ENCODE measurements around the gene TGFBR2. TPM values are rescaled to one million over a fixed set of nuclear protein-coding genes. Genes with fewer than 3 reads are reported as not detected.

Gene TGFBR2
- total RNA-seq, 3 donors from 2014 or later: 104 to 114 (median 111) TPM

DNA sequence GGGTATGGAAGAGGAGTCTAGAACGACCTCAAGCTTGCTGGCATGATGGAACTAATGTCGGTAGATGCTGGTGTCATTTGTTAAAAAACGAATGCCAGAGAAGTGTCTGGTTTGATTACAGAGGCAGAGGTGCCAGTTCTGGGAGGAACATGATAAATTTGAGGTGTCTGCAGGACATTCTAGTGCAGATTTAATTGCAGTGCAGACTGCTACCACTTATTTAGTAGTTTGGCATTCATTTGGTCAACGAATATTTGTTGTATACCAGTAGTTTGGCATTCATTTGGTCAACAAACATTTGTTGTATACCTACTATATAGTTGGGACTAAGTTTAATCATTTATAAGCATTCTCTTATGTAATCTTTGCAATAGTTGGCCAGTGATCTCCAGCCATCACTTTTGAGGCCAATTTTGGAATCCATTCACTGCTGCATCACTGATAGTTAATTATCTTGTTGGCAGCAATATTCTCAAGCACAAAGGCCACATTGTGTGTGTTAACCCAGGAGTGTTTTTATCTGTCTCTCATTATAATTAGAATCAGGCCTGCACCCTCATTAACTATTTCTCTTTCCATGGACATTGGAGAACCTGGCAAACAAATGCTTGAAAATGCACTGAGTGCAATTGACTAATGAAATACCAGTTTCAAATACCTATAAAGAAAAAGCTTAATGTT, 19.5 kb upstream of the TGFBR2 start:
- Mint-ChIP-seq H3K4me3 (no peak overlapping the region), H3K36me3 (ENCODE audit: insufficient read depth) (no peaks in the 10 kb centered on the region), H3K9me3 (no peaks in the 10 kb centered on the region), H3K27me3 (ENCODE audit: low read depth) (no peaks in the 10 kb centered on the region), H3K4me1 (ENCODE audit: low read depth) (no peaks in the 10 kb centered on the region)
- DNase-seq: no peak
- no peak for ATAC-seq

DNA sequence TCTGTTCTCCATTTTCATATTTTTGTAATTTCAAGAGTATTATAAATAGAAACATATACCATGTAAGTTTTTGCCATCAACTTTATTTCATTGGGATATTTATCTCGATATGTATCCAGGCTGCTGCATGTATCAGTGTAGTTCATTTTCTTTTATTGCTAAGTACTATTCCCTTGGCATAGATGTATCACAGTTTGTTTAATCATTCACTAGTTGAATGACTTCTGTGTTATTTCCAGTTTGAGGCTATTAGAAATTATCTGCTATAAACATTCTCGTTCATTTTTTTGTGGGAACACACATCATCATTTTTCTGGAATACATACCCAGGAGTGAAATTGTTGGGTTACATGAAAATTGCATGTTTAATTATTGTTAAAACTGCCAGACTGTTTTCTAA, 18.5 kb upstream of the TGFBR2 start:
- Mint-ChIP-seq H3K36me3 (ENCODE audit: insufficient read depth) (no peaks in the 10 kb centered on the region), H3K27me3 (ENCODE audit: low read depth) (no peaks in the 10 kb centered on the region), H3K4me1 (ENCODE audit: low read depth) (no peaks in the 10 kb centered on the region), H3K9me3 (peaks cover 4% of the 10 kb centered on the region), H3K4me3 (no peak overlapping the region)
- no peak for ATAC-seq
- DNase-seq: no peak

DNA sequence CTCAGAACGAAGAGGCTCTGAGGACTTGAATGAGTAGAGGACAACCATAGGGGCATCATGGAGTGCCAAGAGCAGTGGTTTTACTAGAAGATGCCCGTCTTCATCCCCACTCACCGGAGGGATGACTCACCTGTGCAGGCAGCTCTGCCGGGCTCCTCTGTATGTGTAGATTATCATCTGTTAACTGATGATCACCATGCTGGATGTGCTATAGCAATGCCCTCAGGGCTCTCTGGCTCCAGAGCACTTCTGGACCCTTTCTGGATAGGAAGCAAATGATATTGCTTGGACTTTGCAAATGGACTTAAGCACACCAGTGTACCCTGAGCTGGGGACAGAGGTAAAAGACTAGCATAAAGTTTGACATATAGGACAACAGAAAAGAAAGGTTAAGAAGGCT, 10.2 kb upstream of the TGFBR2 start:
- DNase-seq: no peak
- peaks cover 11% of the 10 kb centered on the region for H3K9me3 Mint-ChIP-seq
- H3K27me3 Mint-ChIP-seq (ENCODE audit: low read depth): no peaks in the 10 kb centered on the region
- peaks cover 19% of the 10 kb centered on the region for H3K4me1 Mint-ChIP-seq (ENCODE audit: low read depth)
- H3K36me3 Mint-ChIP-seq (ENCODE audit: insufficient read depth): no peaks in the 10 kb centered on the region
- ATAC-seq: no peak
- no peak overlapping the region for H3K4me3 Mint-ChIP-seq

DNA sequence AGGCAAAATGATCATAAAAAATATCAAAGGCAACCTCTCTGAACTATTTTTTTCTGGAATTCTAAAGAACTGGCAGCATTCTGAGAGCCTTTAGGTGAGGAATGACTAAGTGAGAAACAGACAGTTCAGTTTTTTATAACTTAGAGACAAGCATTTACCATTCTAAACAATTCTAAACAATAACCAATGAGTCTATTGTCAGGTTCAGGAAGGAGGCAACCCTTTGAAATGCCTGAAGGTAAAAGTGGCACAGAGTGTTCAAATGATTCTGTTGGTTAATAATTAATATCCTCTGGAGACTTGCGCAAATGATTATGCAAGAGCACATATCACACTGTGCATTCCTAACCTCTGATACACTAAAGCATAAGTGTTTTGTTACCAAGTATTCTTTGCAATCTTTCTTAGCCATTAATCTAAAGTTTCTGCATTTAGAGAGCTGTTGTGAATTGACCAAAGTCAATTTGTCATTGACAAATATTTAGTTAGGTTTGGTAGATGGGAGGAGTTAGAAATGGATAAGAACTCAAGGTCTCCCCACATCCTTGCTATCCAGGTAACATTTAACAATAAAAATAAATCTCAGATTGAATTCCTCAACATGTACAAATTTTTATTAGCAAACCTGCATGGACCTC, 9.2 kb upstream of the TGFBR2 start:
- no peaks in the 10 kb centered on the region for H3K27me3 Mint-ChIP-seq (ENCODE audit: low read depth)
- no peaks in the 10 kb centered on the region for H3K36me3 Mint-ChIP-seq (ENCODE audit: insufficient read depth)
- H3K9me3 Mint-ChIP-seq: peaks cover 10% of the 10 kb centered on the region
- no peak for ATAC-seq
- DNase-seq: no peak
- H3K4me3 Mint-ChIP-seq: no peak overlapping the region
- peaks cover 21% of the 10 kb centered on the region for H3K4me1 Mint-ChIP-seq (ENCODE audit: low read depth)

- Mint-ChIP-seq H3K4me1 (ENCODE audit: low read depth) (peaks cover 24% of the 10 kb centered on the region), H3K4me3 (no peak overlapping the region), H3K9me3 (peaks cover 7% of the 10 kb centered on the region), H3K36me3 (ENCODE audit: insufficient read depth) (no peaks in the 10 kb centered on the region), H3K27me3 (ENCODE audit: low read depth) (no peaks in the 10 kb centered on the region)
- ATAC-seq: no peak
- DNase-seq: no peak
Measured at GRCh38 chr3:30597769-30598134, 8.6 kb upstream of the TGFBR2 start.

- peaks cover 32% of the 10 kb centered on the region for H3K4me1 Mint-ChIP-seq (ENCODE audit: low read depth)
- H3K27me3 Mint-ChIP-seq (ENCODE audit: low read depth): no peaks in the 10 kb centered on the region
- ATAC-seq (peak; percentile 70 to 72), DNase-seq (no peak)
- H3K4me3 Mint-ChIP-seq: no peak overlapping the region
- H3K36me3 Mint-ChIP-seq (ENCODE audit: insufficient read depth): no peaks in the 10 kb centered on the region
- H3K9me3 Mint-ChIP-seq: peaks cover 4% of the 10 kb centered on the region
Measured at GRCh38 chr3:30598668-30599545, 7.5 kb upstream of the TGFBR2 start.

DNA sequence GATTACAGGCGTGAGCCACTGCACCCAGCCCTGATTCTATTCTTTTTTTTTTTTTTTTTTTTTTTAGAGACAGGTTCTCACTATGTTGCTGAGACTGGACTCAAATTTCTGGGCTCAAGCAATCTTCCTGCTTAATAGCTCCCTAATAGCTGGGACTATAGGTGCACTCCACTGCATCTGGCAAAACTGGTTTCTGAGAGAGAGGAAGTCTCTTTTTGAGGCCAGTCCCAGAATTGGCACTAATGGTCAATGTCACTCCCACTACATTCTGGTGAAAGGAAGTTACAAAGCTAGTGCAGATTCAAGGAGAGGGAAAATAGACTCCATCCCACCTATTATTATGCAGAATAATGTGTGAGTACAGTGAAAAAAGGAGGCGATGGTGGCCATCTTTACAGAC, 5.8 kb upstream of the TGFBR2 start:
- H3K27me3 Mint-ChIP-seq (ENCODE audit: low read depth): no peaks in the 10 kb centered on the region
- DNase-seq (no peak), ATAC-seq (no peak)
- no peaks in the 10 kb centered on the region for H3K9me3 Mint-ChIP-seq
- H3K4me1 Mint-ChIP-seq (ENCODE audit: low read depth): peaks cover 49% of the 10 kb centered on the region
- no peak overlapping the region for H3K4me3 Mint-ChIP-seq
- H3K36me3 Mint-ChIP-seq (ENCODE audit: insufficient read depth): no peaks in the 10 kb centered on the region

DNA sequence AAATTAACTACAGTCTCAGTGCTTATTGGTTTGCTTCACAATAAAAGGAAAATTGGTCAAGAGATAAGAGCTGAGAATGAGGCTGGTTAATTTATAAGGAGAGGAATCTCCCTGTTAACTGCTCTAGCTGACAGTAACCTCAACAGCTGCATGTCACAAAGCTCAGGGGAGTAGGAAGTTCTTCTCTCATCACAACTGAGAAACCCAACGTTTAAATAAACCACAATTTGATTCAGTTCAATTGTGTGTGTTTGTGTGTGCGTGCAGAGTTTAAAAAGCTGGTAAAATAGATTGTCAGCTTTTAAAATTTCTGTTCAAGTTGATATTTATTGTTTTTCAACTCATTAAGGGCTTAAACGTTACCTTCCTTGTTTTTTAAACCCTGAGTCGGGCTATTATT, 3.5 kb upstream of the TGFBR2 start:
- ATAC-seq: no peak
- Mint-ChIP-seq H3K9me3 (no peaks in the 10 kb centered on the region), H3K4me1 (ENCODE audit: low read depth) (peaks cover 54% of the 10 kb centered on the region), H3K36me3 (ENCODE audit: insufficient read depth) (no peaks in the 10 kb centered on the region), H3K27me3 (ENCODE audit: low read depth) (no peaks in the 10 kb centered on the region), H3K4me3 (no peak overlapping the region)
- no peak for DNase-seq

- ATAC-seq: no peak
- peaks cover 9% of the 10 kb centered on the region for H3K36me3 Mint-ChIP-seq (ENCODE audit: insufficient read depth)
- no peak for DNase-seq
- no peaks in the 10 kb centered on the region for H3K9me3 Mint-ChIP-seq
- peaks cover 48% of the 10 kb centered on the region for H3K4me1 Mint-ChIP-seq (ENCODE audit: low read depth)
- H3K27me3 Mint-ChIP-seq (ENCODE audit: low read depth): no peaks in the 10 kb centered on the region
- H3K4me3 Mint-ChIP-seq: peak overlapping the region; percentile 96
Measured at GRCh38 chr3:30604093-30604492, 2.3 kb upstream of the TGFBR2 start.

DNA sequence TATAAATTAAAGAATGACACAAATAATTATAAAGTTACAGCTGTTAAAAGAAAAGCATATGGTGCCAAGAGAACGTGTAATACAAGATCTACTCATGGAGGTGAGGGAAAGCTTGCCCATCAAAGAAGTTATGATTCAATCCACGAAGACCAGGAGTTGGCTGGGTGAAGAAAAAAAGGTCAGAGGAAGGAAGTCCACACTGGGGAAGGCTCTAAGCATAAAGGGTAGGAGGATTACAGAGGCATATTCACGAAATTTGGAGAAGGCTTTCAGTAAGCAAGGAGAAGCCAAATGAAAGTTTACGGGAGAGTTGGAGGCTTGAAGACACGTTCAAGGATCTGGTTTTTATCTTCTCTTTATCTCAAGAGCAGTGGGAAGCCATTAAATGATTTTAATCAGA, 1.8 kb upstream of the TGFBR2 start:
- peak overlapping the region; percentile 96 for H3K4me3 Mint-ChIP-seq
- H3K36me3 Mint-ChIP-seq (ENCODE audit: insufficient read depth): peaks cover 11% of the 10 kb centered on the region
- no peaks in the 10 kb centered on the region for H3K27me3 Mint-ChIP-seq (ENCODE audit: low read depth)
- peaks cover 45% of the 10 kb centered on the region for H3K4me1 Mint-ChIP-seq (ENCODE audit: low read depth)
- ATAC-seq (no peak), DNase-seq (no peak)
- no peaks in the 10 kb centered on the region for H3K9me3 Mint-ChIP-seq

- H3K4me1 Mint-ChIP-seq (ENCODE audit: low read depth): peaks cover 45% of the 10 kb centered on the region
- H3K27me3 Mint-ChIP-seq (ENCODE audit: low read depth): no peaks in the 10 kb centered on the region
- ATAC-seq (no peak), DNase-seq (no peak)
- H3K36me3 Mint-ChIP-seq (ENCODE audit: insufficient read depth): peaks cover 16% of the 10 kb centered on the region
- peak overlapping the region; percentile 96 for H3K4me3 Mint-ChIP-seq
- no peaks in the 10 kb centered on the region for H3K9me3 Mint-ChIP-seq
Measured at GRCh38 chr3:30605005-30605404, 1.4 kb upstream of the TGFBR2 start.

DNA sequence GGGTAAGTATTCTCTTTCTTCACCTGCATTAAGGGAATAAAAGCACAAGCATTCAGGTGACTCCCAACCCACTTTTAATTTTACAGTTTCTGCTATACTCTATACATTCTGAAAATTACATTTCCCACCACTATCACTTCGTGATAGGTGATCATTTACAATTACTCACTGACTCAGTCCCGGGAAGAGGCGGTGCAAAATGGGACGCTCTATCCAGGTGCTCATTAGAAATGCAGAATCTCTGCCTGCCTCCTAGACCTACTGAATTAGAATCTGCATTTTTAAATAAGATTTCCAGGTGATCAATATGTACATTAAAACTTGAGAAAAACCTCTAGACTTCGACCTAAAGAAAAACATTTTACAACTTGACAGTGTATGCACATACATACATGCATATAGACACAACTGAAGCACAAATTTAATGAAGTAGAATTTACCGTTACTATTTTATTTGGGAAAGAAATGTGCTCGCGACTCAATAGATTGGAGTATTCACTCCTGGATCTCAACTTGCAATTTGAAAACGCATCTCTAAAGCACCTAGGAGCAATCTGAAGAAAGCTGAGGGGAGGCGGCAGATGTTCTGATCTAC, 598 bp upstream of the TGFBR2 start:
- Mint-ChIP-seq H3K36me3 (ENCODE audit: insufficient read depth) (peaks cover 22% of the 10 kb centered on the region), H3K9me3 (no peaks in the 10 kb centered on the region), H3K4me1 (ENCODE audit: low read depth) (peaks cover 53% of the 10 kb centered on the region), H3K27me3 (ENCODE audit: low read depth) (no peaks in the 10 kb centered on the region), H3K4me3 (peak overlapping the region; percentile 96)
- ATAC-seq (no peak), DNase-seq (no peak)

DNA sequence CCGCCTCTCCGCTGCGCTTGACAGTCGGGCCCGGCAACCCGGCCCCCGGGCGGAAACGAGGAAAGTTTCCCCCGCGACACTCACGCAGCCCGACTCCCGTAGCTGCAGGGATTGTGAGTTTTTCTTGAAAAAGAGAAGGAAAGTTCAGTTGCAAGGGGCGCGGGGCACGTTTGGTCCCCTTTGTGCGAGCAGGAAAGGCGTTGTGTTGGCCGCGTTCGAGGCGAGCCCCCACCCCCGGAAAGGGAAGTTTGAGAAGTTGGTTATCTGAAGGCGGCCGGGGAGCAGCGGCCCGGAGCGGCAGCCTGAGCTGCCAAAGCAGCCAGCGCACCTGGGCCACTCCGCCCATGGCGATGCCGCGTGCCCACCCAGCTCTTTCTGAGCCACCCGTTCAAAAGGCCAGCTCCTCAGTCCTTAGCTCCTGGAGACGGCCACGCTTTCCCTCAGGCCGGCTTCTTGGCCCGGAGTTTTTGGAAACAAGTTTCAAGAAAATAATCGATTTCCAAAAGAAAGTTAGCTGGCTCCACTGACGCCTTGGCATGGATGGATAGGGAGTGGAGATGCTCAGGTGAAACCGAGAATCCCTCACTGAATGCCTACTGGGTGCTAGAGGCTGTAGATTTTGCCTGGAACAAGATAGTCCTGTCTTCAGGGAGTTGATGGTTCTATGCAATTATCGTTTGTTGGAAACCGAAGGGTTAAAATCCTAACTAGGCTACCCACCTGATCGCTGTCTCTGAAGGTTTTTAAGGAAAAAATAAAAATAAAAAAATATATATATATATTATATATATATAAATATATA, 832 bp downstream of the TGFBR2 start:
- Mint-ChIP-seq H3K4me1 (ENCODE audit: low read depth) (peaks cover 64% of the 10 kb centered on the region), H3K9me3 (no peaks in the 10 kb centered on the region), H3K36me3 (ENCODE audit: insufficient read depth) (peaks cover 29% of the 10 kb centered on the region), H3K27me3 (ENCODE audit: low read depth) (no peaks in the 10 kb centered on the region), H3K4me3 (peak overlapping the region; percentile 98)
- ATAC-seq (peak; percentile 45 to 47), DNase-seq (peak; percentile 64)

- Mint-ChIP-seq H3K4me3 (peak overlapping the region; percentile 98), H3K9me3 (no peaks in the 10 kb centered on the region), H3K36me3 (ENCODE audit: insufficient read depth) (peaks cover 38% of the 10 kb centered on the region), H3K4me1 (ENCODE audit: low read depth) (peaks cover 69% of the 10 kb centered on the region), H3K27me3 (ENCODE audit: low read depth) (no peaks in the 10 kb centered on the region)
- DNase-seq: no peak
- no peak for ATAC-seq
Measured at GRCh38 chr3:30608598-30608947, 2.2 kb downstream of the TGFBR2 start.

Data from activated T-cell treated with anti-CD3 and anti-CD28 coated beads, Interleukin-2, amount 50 U/mL, for 4 hours (primary cell).